Calu3 (cell line): Measurements from ENCODE around the gene ZNF536. TPM values are rescaled to one million over a fixed set of nuclear protein-coding genes. Genes with fewer than 3 reads are reported as not detected.

Experiments used
- BruUV-seq: library from RNA; stranded (reverse); fragments of 400-500 nt; replicated peaks from 2 replicates; lab custom pipeline; 2021; lab: Mats Ljungman, UMichigan
- CTCF ChIA-PET: fragments of 300-600 bp; sonication (Branson Sonifier 250); formaldehyde crosslinking; loops from one replicate; lab custom pipeline; 2022; ENCODE audit warnings: antibody characterized with exemption; lab: Charles Lee
- DNase-seq: peaks from one replicate; pipeline ENCODE4 v3.0.0; 2022
- H3K27ac Mint-ChIP-seq: one replicate; pipeline ENCODE4 v1.8.0; 2022; ENCODE audit warnings: mixed read lengths; ENCODE audit not compliant: unreplicated experiment
- H3K27me3 Mint-ChIP-seq: one replicate; pipeline ENCODE4 v1.8.0; 2022; ENCODE audit warnings: mixed read lengths; ENCODE audit not compliant: unreplicated experiment
- H3K36me3 Mint-ChIP-seq: one replicate; pipeline ENCODE4 v1.8.0; 2022; ENCODE audit warnings: mild to moderate bottlenecking, moderate library complexity, mixed read lengths; ENCODE audit not compliant: insufficient read depth, unreplicated experiment
- H3K4me1 Mint-ChIP-seq: one replicate; pipeline ENCODE4 v1.8.0; 2022; ENCODE audit warnings: mild to moderate bottlenecking, low read depth, mixed read lengths; ENCODE audit not compliant: unreplicated experiment
- H3K4me3 Mint-ChIP-seq: one replicate; pipeline ENCODE4 v1.8.0; 2022; ENCODE audit warnings: mild to moderate bottlenecking, low read depth, moderate library complexity, mixed read lengths; ENCODE audit not compliant: unreplicated experiment
- H3K9me3 Mint-ChIP-seq: one replicate; pipeline ENCODE4 v1.8.0; 2022; ENCODE audit warnings: low read depth, mixed read lengths; ENCODE audit not compliant: unreplicated experiment
- intact Hi-C: fragments of 100-400 bp; cut with micrococcal nuclease; formaldehyde crosslinking; loops from one replicate; pipeline ENCODE4 v1.10.0; 2022; ENCODE audit not compliant: unreplicated experiment
- total RNA-seq: library from RNA; stranded (reverse); gene quantifications from 2 replicates; pipeline ENCODE4 v1.2.3, GENCODE V29; 2022
- TF ChIP-seq, protein P1 (sequence below): fragments of 200-600 bp; IDR thresholded peaks from one replicate; pipeline ENCODE4 v1.8.0; 2022; ENCODE audit warnings: antibody characterized with exemption; ENCODE audit not compliant: unreplicated experiment

The ZNF536 gene
- total RNA-seq, 1 experiment from 2014 or later: not detected

DNA sequence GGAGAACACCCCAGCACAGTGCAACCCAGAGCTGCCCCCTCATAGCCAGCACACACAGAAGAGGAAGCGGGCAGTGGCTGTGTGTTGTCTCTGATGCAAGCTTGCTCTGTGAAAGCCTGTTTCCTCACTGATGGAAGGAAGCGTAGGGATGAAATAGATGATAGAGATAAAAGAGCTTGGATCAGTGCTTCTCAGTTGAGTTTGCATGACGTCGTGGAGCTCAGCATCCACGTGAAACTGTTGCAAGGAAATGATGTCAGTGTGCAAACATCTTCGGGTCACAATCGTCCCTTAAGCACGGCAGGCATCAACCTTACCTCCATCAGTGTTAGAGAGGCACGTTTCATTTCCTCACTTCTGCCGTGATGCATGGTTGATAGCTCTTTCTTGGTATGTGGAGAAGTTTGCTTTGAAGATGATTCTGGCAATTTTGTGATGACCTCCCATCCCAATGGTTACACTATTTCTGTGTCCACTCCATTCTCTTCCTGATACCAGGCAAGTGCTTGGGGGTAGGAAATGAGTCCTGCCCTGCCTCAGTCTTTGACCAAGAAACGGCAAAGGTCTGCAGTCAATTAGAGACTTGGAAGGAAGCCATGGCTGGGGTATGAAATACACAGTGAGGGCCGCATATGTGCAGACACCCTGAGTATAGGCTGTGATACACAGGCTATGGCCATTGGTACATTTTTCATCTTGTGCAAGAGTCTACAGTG is 183.0 kb downstream of the ZNF536 start:
- H3K27me3 Mint-ChIP-seq: no peaks in the 10 kb centered on the region
- DNase-seq: no peak
- no TSS peak for BruUV-seq
- H3K9me3 Mint-ChIP-seq: peaks cover under 1% of the 10 kb centered on the region
- TF ChIP-seq, protein P1, sequence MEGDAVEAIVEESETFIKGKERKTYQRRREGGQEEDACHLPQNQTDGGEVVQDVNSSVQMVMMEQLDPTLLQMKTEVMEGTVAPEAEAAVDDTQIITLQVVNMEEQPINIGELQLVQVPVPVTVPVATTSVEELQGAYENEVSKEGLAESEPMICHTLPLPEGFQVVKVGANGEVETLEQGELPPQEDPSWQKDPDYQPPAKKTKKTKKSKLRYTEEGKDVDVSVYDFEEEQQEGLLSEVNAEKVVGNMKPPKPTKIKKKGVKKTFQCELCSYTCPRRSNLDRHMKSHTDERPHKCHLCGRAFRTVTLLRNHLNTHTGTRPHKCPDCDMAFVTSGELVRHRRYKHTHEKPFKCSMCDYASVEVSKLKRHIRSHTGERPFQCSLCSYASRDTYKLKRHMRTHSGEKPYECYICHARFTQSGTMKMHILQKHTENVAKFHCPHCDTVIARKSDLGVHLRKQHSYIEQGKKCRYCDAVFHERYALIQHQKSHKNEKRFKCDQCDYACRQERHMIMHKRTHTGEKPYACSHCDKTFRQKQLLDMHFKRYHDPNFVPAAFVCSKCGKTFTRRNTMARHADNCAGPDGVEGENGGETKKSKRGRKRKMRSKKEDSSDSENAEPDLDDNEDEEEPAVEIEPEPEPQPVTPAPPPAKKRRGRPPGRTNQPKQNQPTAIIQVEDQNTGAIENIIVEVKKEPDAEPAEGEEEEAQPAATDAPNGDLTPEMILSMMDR: no peak
- no peaks in the 10 kb centered on the region for H3K4me1 Mint-ChIP-seq
- CTCF ChIA-PET: no interaction called here
- H3K36me3 Mint-ChIP-seq: no peaks in the 10 kb centered on the region
- no peak overlapping the region for H3K4me3 Mint-ChIP-seq
- intact Hi-C loops: no loop called here
- H3K27ac Mint-ChIP-seq: no peak overlapping the region

DNA sequence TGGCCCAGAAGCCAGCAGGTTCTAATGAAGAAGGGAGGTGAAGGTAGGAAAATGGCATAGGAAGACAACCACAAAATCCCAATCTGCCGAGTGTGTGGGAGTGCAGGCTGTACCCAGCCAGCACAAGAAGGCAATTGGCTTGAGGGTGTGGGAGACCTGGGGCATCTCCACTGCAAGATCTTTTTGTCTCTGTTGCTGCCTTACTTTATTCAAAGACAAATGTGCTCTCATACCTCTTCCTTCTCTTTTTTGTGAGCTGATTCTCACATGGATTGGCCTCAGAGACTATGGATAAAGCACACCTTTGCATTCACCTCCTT is 183.6 kb downstream of the ZNF536 start:
- TF ChIP-seq, protein P1: no peak
- CTCF ChIA-PET: no interaction called here
- intact Hi-C loops: no loop called here
- Mint-ChIP-seq H3K9me3 (peaks cover 5% of the 10 kb centered on the region), H3K4me3 (no peak overlapping the region), H3K27me3 (no peaks in the 10 kb centered on the region), H3K4me1 (no peaks in the 10 kb centered on the region), H3K36me3 (no peaks in the 10 kb centered on the region), H3K27ac (no peak overlapping the region)
- BruUV-seq: no TSS peak
- DNase-seq: no peak

- intact Hi-C loops: no loop called here
- peaks cover 6% of the 10 kb centered on the region for H3K9me3 Mint-ChIP-seq
- no peaks in the 10 kb centered on the region for H3K4me1 Mint-ChIP-seq
- no TSS peak for BruUV-seq
- no peak for DNase-seq
- TF ChIP-seq, protein P1: no peak
- H3K36me3 Mint-ChIP-seq: no peaks in the 10 kb centered on the region
- H3K27ac Mint-ChIP-seq: no peak overlapping the region
- no peak overlapping the region for H3K4me3 Mint-ChIP-seq
- no peaks in the 10 kb centered on the region for H3K27me3 Mint-ChIP-seq
- CTCF ChIA-PET: no interaction called here
Measured at GRCh38 chr19:30556230-30556711, 184.1 kb downstream of the ZNF536 start.

- no peak overlapping the region for H3K27ac Mint-ChIP-seq
- H3K9me3 Mint-ChIP-seq: peaks cover 7% of the 10 kb centered on the region
Measured at GRCh38 chr19:30557212-30557611, 185.0 kb downstream of the ZNF536 start.

More at GRCh38 chr19:30557212-30557611, 185.0 kb downstream of the ZNF536 start:
- no TSS peak for BruUV-seq
- CTCF ChIA-PET: no interaction called here
- Mint-ChIP-seq H3K4me1 (no peaks in the 10 kb centered on the region), H3K4me3 (no peak overlapping the region), H3K36me3 (no peaks in the 10 kb centered on the region), H3K27me3 (no peaks in the 10 kb centered on the region)
- intact Hi-C loops: no loop called here
- TF ChIP-seq, protein P1: no peak
- DNase-seq: no peak
